SK-N-SH (cell line): ENCODE measurements around the gene NAXE. TPM values are rescaled to one million over a fixed set of nuclear protein-coding genes. Genes with fewer than 3 reads are reported as not detected.

ENCODE experiments used
- CTCF ChIA-PET: fragments of 300-600, 350-600 bp; formaldehyde crosslinking; extraction: SDS; loops from one replicate; lab custom pipeline; 2021; lab: Yijun Ruan, JAX
- POLR2A ChIA-PET: fragments of 350-600 bp; sonication (Branson Sonifier 250); formaldehyde crosslinking; extraction: SDS; loops from one replicate; lab custom pipeline; 2020; ENCODE audit warnings: antibody characterized with exemption, inconsistent platforms; lab: Yijun Ruan, JAX
- DNase-seq: peaks from one replicate; pipeline ENCODE4 v3.0.0; 2012
- H2AFZ ChIP-seq: fragments of 200-600 bp; sonication (generic); 2 replicates; pipeline ENCODE4 v1.8.1; 2016; ENCODE audit warnings: antibody characterized with exemption, mild to moderate bottlenecking, low read depth
- H3F3A ChIP-seq: fragments of 200-600 bp; sonication (generic); replicated peaks from 2 replicates; pipeline ENCODE3; 2016; ENCODE audit warnings: antibody characterized with exemption, mild to moderate bottlenecking; ENCODE audit not compliant: insufficient read depth
- H3K27ac ChIP-seq, 2 experiments: fragments of 200-500 bp in 1 of 2; fragments of 200-600 bp in 1 of 2; sonication (Bioruptor generic) in 1 of 2; sonication (generic), shearing (Covaris generic) in 1 of 2; 2 replicates each; pipeline versions ENCODE4 v1.5.1 to v1.6.1; 2014 to 2016; ENCODE audit warnings: low read depth in 2 of 2, inconsistent platforms in 1 of 2, low read length in 1 of 2, mild to moderate bottlenecking in 1 of 2, mixed read lengths in 1 of 2
- H3K27me3 ChIP-seq: fragments of 200-600 bp; sonication (generic), shearing (Covaris generic); 2 replicates; pipeline ENCODE4 v1.6.1; 2016; ENCODE audit warnings: mixed run types; ENCODE audit not compliant: insufficient read depth
- H3K36me3 ChIP-seq, 2 experiments: fragments of 200-500 bp in 1 of 2; fragments of 200-600 bp in 1 of 2; sonication (Bioruptor generic) in 1 of 2; sonication (generic) in 1 of 2; replicated peaks in 1 of 2; 2 replicates each; pipeline versions ENCODE3 to v1.5.1; 2014 to 2016; ENCODE audit warnings: low read length in 1 of 2, mild to moderate bottlenecking in 1 of 2; ENCODE audit not compliant: insufficient read depth in 2 of 2, control insufficient read depth in 1 of 2
- H3K4me1 ChIP-seq, 2 experiments: fragments of 200-500 bp in 1 of 2; fragments of 200-600 bp in 1 of 2; sonication (Bioruptor generic) in 1 of 2; sonication (generic), shearing (Covaris generic) in 1 of 2; 2 replicates each; pipeline versions ENCODE4 v1.5.1 to v1.6.1; 2014 to 2016; ENCODE audit warnings: low read depth in 1 of 2, low read length in 1 of 2, mixed run types in 1 of 2; ENCODE audit not compliant: insufficient read depth in 2 of 2, control insufficient read depth in 1 of 2
- H3K4me2 ChIP-seq: fragments of 200-600 bp; sonication (generic), shearing (Covaris generic); 2 replicates; pipeline ENCODE4 v1.6.1; 2017; ENCODE audit warnings: mixed run types
- H3K4me3 ChIP-seq, 2 experiments: fragments of 200-500 bp in 1 of 2; fragments of 200-600 bp in 1 of 2; sonication (Bioruptor generic) in 1 of 2; sonication (generic), shearing (Covaris generic) in 1 of 2; 2 replicates each; pipeline versions ENCODE4 v1.5.1 to v1.8.1; 2014 to 2016; ENCODE audit warnings: low read depth in 2 of 2, inconsistent platforms in 1 of 2, low read length in 1 of 2, mild to moderate bottlenecking in 1 of 2, mixed read lengths in 1 of 2, moderate library complexity in 1 of 2
- H3K79me2 ChIP-seq: fragments of 200-600 bp; sonication (generic); 2 replicates; pipeline ENCODE4 v1.8.1; 2017; ENCODE audit warnings: mild to moderate bottlenecking; ENCODE audit not compliant: insufficient read depth
- H3K9ac ChIP-seq: fragments of 200-600 bp; sonication (generic); 2 replicates; pipeline ENCODE4 v1.6.1; 2017; ENCODE audit warnings: mixed run types
- H3K9me2 ChIP-seq: fragments of 200-600 bp; sonication (generic); 2 replicates; pipeline ENCODE4 v1.6.1; 2017; ENCODE audit warnings: mixed run types
- H3K9me3 ChIP-seq: fragments of 200-600 bp; sonication (generic); 2 replicates; pipeline ENCODE4 v1.6.1; 2017; ENCODE audit warnings: mixed run types, mild to moderate bottlenecking, moderate library complexity
- H4K20me1 ChIP-seq: fragments of 200-600 bp; sonication (generic); 2 replicates; pipeline ENCODE4 v1.6.1; 2017; ENCODE audit warnings: mild to moderate bottlenecking, mixed run types; ENCODE audit not compliant: insufficient read depth
- CHD2 ChIP-seq: fragments of 150-350 bp; IDR thresholded peaks from 2 replicates; pipeline ENCODE4 v1.6.1; 2018; ENCODE audit warnings: low read length; ENCODE audit not compliant: partially characterized antibody
- EZH2phosphoT487 ChIP-seq: fragments of 200-600 bp; sonication (generic); IDR thresholded peaks from 2 replicates; pipeline ENCODE4 v1.6.1; 2017; ENCODE audit warnings: low read depth, mixed run types, mild to moderate bottlenecking, antibody characterized with exemption, moderate library complexity, borderline replicate concordance
- FOSL2 ChIP-seq: IDR thresholded peaks from 2 replicates; pipeline ENCODE4 v1.4.0; 2012; ENCODE audit warnings: low read depth, mild to moderate bottlenecking, moderate library complexity, borderline replicate concordance
- FOXJ3 ChIP-seq: sonication (generic); formaldehyde crosslinking; IDR thresholded peaks from 2 replicates; pipeline ENCODE4 v1.5.1; 2020; ENCODE audit warnings: mild to moderate bottlenecking, missing genetic modification reagents
- FOXM1 ChIP-seq: IDR thresholded peaks from 2 replicates; pipeline ENCODE4 v1.4.0; 2012; ENCODE audit warnings: low read depth, mild to moderate bottlenecking
- IRF3 ChIP-seq: fragments of 150-350 bp; IDR thresholded peaks from 2 replicates; pipeline ENCODE4 v1.6.1; 2016; ENCODE audit warnings: mild to moderate bottlenecking, low read depth, low read length
- MAX ChIP-seq: IDR thresholded peaks from 2 replicates; pipeline ENCODE4 v1.4.0; 2012; ENCODE audit warnings: low read depth
- MEF2A ChIP-seq: IDR thresholded peaks from 2 replicates; pipeline ENCODE4 v1.4.0; 2012; ENCODE audit warnings: low read depth, borderline replicate concordance
- NRF1 ChIP-seq: IDR thresholded peaks from 2 replicates; pipeline ENCODE4 v1.6.1; 2012; ENCODE audit warnings: low read depth, mild to moderate bottlenecking, low read length
- POLR2AphosphoS5 ChIP-seq: IDR thresholded peaks from 2 replicates; pipeline ENCODE4 v1.6.1; 2012; ENCODE audit warnings: low read depth, low read length
- RCOR1 ChIP-seq: fragments of 150-350 bp; IDR thresholded peaks from 2 replicates; pipeline ENCODE4 v1.6.1; 2017; ENCODE audit warnings: antibody characterized with exemption, low read length
- REST ChIP-seq: IDR thresholded peaks from 2 replicates; pipeline ENCODE4 v1.6.1; 2012; ENCODE audit warnings: mild to moderate bottlenecking, low read depth, low read length, moderate library complexity
- RXRA ChIP-seq: IDR thresholded peaks from 2 replicates; pipeline ENCODE4 v1.4.0; 2012; ENCODE audit warnings: low read depth, mild to moderate bottlenecking, borderline replicate concordance
- SIN3A ChIP-seq: IDR thresholded peaks from 2 replicates; pipeline ENCODE4 v1.6.1; 2012; ENCODE audit warnings: low read depth, mild to moderate bottlenecking, low read length, moderate library complexity, borderline replicate concordance
- SMC3 ChIP-seq: IDR thresholded peaks from 2 replicates; pipeline ENCODE4 v1.6.1; 2012; ENCODE audit warnings: low read depth, low read length, improper control_type of control experiment
- TAF1 ChIP-seq: IDR thresholded peaks from 2 replicates; pipeline ENCODE4 v1.6.1; 2012; ENCODE audit warnings: low read depth, mild to moderate bottlenecking, low read length, moderate library complexity, borderline replicate concordance
- TCF12 ChIP-seq: IDR thresholded peaks from 2 replicates; pipeline ENCODE4 v1.4.0; 2012
- USF1 ChIP-seq: IDR thresholded peaks from 2 replicates; pipeline ENCODE4 v1.4.0; 2012; ENCODE audit warnings: low read depth, borderline replicate concordance
- ZBTB33 ChIP-seq: IDR thresholded peaks from 2 replicates; pipeline ENCODE4 v1.4.0; 2012; ENCODE audit warnings: low read depth, borderline replicate concordance
- WGBS: methylation state at CpG from one replicate; pipeline ENCODE4 v1.1.6; 2017; ENCODE audit warnings: low lambda C conversion rate; 5-methylcytosine and 5-hydroxymethylcytosine counted together
- polyA plus RNA-seq, 3 experiments: library from polyadenylated mRNA; depleted of rRNA; stranded (reverse); fragments of >200 nt; gene quantifications; 2 replicates each; pipeline ENCODE4 v1.2.3, GENCODE V29; 2012

Gene NAXE
- polyA plus RNA-seq, 1 of the 3 experiments (the other 2 are of a cell fraction), result 98.4 TPM

- Histone ChIP-seq H3K9me3 (no peaks in the 10 kb centered on the region), H4K20me1 (no peaks in the 10 kb centered on the region), H3K9ac (peak overlapping the region; percentile 83), H3K27ac (peak overlapping the region; percentile 51 to 93), H3F3A (peaks cover 13% of the 10 kb centered on the region), H3K4me1 (peaks cover 0 to 16% of the 10 kb centered on the region in 2 experiments; a peak in 2 of 4 replicates), H3K4me3 (peak overlapping the region; percentile 83 to 86), H3K79me2 (peaks cover 12% of the 10 kb centered on the region; the same call in 1 of the 2 replicates), H2AFZ (peak overlapping the region; percentile 73), H3K9me2 (no peaks in the 10 kb centered on the region), H3K36me3 (peaks cover 25 to 48% of the 10 kb centered on the region in 2 experiments), H3K4me2 (peak overlapping the region; percentile 96), H3K27me3 (no peaks in the 10 kb centered on the region)
- WGBS, result 43% methylated on average over 13 of the region's 16 CpGs
- DNase-seq, result no peak
- TF ChIP-seq FOXJ3 (CRISPR knock-in tag) (no peak), NRF1 (no peak), TCF12 (no peak), MAX (no peak), ZBTB33 (no peak), CHD2 (no peak), FOSL2 (no peak), REST (no peak), TAF1 (no peak), EZH2phosphoT487 (no peak), USF1 (no peak), FOXM1 (no peak), IRF3 (no peak), RXRA (no peak), RCOR1 (no peak), SMC3 (no peak), MEF2A (no peak), POLR2AphosphoS5 (no peak), SIN3A (no peak)
- CTCF ChIA-PET, result interaction anchor here (0.7 to 5.6 kb wide), 14 partner anchors 8 to 207 kb away, joined by 3 to 42 read pairs (median 7); partner anchors contain the start of genes GPATCH4 and HAPLN2
- POLR2A ChIA-PET, result interaction anchor here (1.1 to 2.8 kb wide), 5 partner anchors 8 to 22 kb away, joined by 3 to 15 read pairs (median 9); partner anchors contain the start of genes GPATCH4 and TTC24
Measured at GRCh38 chr1:156592158-156592909, 758 bp downstream of the NAXE start.
